ENCODE results near the gene TEX101.
"Not testable (repeated sequence)": the region's sequence is repeated elsewhere in the genome, so short reads cannot be mapped to it uniquely, and the experiment has no call there.

DNA sequence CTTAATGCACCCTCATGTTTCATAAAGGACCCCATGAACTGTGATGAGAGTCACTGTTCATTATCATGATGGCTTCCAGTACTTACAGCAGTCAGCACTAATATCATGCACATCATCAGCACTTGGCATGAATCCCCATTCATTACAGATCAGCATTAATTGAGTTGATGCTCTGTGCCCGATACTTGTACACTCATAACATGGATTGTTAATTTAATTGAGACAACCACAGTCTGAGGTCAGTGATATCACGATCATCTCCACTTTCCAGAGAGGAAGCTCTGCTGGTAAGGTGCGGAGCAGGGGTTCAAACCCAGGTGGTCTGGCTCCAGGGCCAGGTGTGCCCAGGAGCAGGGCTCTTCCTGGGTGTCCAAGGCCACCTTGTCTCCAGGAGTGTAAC, 21.2 kb upstream of the TEX101 start:
- TF ChIP-seq CTCF, POLR2A (IDR thresholded peaks at IDR 0.05): not testable (repeated sequence)

All from right lobe of liver (tissue), 4 donors.